ENCODE data around the gene HNRNPD.

DNA sequence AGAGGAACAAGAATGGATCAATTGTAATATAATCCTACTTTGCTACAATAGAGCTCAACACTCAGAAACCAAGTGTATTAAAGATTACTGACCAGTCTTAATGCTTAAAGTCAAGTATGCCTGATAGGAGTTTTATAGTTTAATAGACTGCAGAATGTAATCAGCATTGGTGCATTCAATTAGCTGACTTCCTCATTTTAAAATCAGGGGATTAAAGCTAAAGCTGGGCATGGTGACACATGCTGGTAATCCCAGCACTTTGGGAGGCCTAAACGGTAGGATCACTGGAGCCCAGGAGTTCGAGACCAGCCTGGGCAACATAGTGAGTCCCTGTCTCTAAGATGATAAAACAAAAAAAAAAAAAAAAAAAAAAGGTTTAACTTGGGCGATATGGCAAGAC lies 45.7 kb upstream of the HNRNPD start:
- TF ChIP-seq, protein P1, sequence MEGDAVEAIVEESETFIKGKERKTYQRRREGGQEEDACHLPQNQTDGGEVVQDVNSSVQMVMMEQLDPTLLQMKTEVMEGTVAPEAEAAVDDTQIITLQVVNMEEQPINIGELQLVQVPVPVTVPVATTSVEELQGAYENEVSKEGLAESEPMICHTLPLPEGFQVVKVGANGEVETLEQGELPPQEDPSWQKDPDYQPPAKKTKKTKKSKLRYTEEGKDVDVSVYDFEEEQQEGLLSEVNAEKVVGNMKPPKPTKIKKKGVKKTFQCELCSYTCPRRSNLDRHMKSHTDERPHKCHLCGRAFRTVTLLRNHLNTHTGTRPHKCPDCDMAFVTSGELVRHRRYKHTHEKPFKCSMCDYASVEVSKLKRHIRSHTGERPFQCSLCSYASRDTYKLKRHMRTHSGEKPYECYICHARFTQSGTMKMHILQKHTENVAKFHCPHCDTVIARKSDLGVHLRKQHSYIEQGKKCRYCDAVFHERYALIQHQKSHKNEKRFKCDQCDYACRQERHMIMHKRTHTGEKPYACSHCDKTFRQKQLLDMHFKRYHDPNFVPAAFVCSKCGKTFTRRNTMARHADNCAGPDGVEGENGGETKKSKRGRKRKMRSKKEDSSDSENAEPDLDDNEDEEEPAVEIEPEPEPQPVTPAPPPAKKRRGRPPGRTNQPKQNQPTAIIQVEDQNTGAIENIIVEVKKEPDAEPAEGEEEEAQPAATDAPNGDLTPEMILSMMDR (IDR thresholded peaks at IDR 0.05): no peak
- TF ChIP-seq POLR2A (IDR thresholded peaks at IDR 0.05): no peak
- TF ChIP-seq POLR2AphosphoS5 (IDR thresholded peaks at IDR 0.05): no peak

Data from suprapubic skin (tissue), 4 donors.